RWPE1 (cell line): ENCODE measurements around the gene TNC.

ENCODE experiments used
- CTCF ChIA-PET: fragments of 350-600 bp; sonication (Branson Sonifier 250); formaldehyde crosslinking; extraction: SDS; loops from one replicate; lab custom pipeline; 2021; lab: Yijun Ruan, JAX
- POLR2A ChIA-PET: fragments of 400-600 bp; formaldehyde crosslinking; extraction: SDS; loops from one replicate; lab custom pipeline; 2020; ENCODE audit warnings: antibody characterized with exemption; ENCODE audit not compliant: low non-redundant PET; lab: Yijun Ruan, JAX
- DNase-seq: peaks from one replicate; pipeline ENCODE4 v3.0.0; 2012; ENCODE audit warnings: low spot score
- H3K27ac ChIP-seq: fragments of 450-650 bp; 2 replicates; pipeline ENCODE4 v1.5.1; 2017
- TF ChIP-seq, protein P1 (sequence below): fragments of 450-650 bp; conservative IDR thresholded peaks from 2 replicates; pipeline ENCODE4 v1.5.1; 2017; ENCODE audit warnings: low read depth, mild to moderate bottlenecking

The TNC gene

GRCh38 chr9:115022760-115023434, 95.1 kb downstream of the TNC start:
- no peak for DNase-seq
- ChIA-PET CTCF (no interaction called here), POLR2A (no interaction called here)
- TF ChIP-seq, protein P1, sequence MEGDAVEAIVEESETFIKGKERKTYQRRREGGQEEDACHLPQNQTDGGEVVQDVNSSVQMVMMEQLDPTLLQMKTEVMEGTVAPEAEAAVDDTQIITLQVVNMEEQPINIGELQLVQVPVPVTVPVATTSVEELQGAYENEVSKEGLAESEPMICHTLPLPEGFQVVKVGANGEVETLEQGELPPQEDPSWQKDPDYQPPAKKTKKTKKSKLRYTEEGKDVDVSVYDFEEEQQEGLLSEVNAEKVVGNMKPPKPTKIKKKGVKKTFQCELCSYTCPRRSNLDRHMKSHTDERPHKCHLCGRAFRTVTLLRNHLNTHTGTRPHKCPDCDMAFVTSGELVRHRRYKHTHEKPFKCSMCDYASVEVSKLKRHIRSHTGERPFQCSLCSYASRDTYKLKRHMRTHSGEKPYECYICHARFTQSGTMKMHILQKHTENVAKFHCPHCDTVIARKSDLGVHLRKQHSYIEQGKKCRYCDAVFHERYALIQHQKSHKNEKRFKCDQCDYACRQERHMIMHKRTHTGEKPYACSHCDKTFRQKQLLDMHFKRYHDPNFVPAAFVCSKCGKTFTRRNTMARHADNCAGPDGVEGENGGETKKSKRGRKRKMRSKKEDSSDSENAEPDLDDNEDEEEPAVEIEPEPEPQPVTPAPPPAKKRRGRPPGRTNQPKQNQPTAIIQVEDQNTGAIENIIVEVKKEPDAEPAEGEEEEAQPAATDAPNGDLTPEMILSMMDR = no peak
- H3K27ac ChIP-seq = no peak overlapping the region

GRCh38 chr9:115018547-115019435, 99.2 kb downstream of the TNC start:
- POLR2A ChIA-PET = interaction anchor here (0.6 kb wide), 1 partner anchor 23 kb away, joined by 3 read pairs; no protein-coding TSS in a partner anchor
- DNase-seq = no peak
- TF ChIP-seq, protein P1 = no peak
- CTCF ChIA-PET = no interaction called here
- no peak overlapping the region for H3K27ac ChIP-seq

GRCh38 chr9:115016344-115016743, 101.6 kb downstream of the TNC start:
- H3K27ac ChIP-seq = no peak overlapping the region
- no peak for DNase-seq
- ChIA-PET CTCF (interaction anchor here (2.7 kb wide), 1 partner anchor 105 kb away, joined by 11 read pairs; no protein-coding TSS in a partner anchor), POLR2A (no interaction called here)
- TF ChIP-seq, protein P1 = no peak

GRCh38 chr9:115015018-115015635, 102.8 kb downstream of the TNC start:
- TF ChIP-seq, protein P1 = peak; percentile 89
- H3K27ac ChIP-seq = no peak overlapping the region
- POLR2A ChIA-PET = no interaction called here
- DNase-seq = peak; percentile 86
- CTCF ChIA-PET = interaction anchor here (0.5 to 2.7 kb wide), 19 partner anchors 13 to 612 kb away, joined by 3 to 11 read pairs (median 3); no protein-coding TSS in a partner anchor

DNA sequence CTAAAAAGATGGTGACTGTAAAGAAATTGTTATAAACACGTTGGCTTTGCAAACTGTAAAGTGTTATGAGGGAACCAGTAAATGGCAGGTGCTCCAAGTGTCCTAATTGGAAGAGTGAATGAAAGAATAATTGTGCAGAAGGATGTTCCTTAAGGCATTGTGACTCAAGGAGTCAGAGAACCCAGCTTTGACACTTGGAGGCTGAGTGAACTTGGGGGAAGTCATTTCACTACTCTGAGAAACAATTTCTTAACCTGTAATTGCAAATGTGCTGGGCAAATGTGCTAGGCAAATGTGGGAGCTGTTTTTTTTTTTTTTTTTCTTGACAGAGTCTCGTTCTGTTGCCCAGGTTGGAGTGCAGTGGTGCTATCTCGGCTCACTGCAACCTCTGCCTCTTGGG, 103.5 kb downstream of the TNC start:
- DNase-seq = no peak
- no peak overlapping the region for H3K27ac ChIP-seq
- CTCF ChIA-PET = interaction anchor here (0.6 to 2.7 kb wide), 23 partner anchors 9 to 650 kb away, joined by 3 to 12 read pairs (median 4); no protein-coding TSS in a partner anchor
- POLR2A ChIA-PET = no interaction called here
- TF ChIP-seq, protein P1 = no peak

DNA sequence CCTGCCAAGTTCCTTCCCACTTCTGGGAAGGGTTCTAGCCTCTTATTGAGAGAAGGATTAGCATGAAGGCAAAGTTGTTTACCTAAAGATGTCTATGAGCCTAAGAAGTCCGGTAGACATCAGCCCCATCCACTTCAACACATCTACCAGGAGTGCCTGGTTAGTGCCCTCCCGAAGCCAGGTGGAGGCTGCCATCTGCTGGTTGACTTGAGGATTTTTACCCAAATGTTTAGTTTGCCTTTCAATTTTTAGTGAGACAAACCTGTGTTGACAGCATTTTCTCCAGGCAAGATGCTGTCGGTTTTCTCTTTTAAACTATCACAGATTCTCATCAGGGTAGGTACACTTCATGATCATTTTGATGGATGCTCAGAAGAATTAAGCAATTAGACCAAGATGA, 104.0 kb downstream of the TNC start:
- H3K27ac ChIP-seq = no peak overlapping the region
- DNase-seq = peak; percentile 91
- ChIA-PET POLR2A (no interaction called here), CTCF (interaction anchor here (0.6 to 2.7 kb wide), 19 partner anchors 9 to 650 kb away, joined by 3 to 12 read pairs (median 4); no protein-coding TSS in a partner anchor)
- TF ChIP-seq, protein P1 = peak; percentile 91
